Liver (tissue), 9 donors: ENCODE results near the gene DUSP21. TPM values are rescaled to one million over a fixed set of nuclear protein-coding genes. Genes with fewer than 3 reads are reported as not detected.

Experiments
- DNase-seq: peaks from one replicate; pipeline ENCODE4 v3.0.0-alpha.2; 2017; ENCODE audit warnings: low spot score
- H3K27ac ChIP-seq, 2 donors: one replicate each; pipeline ENCODE4 v1.7.0; 2013; ENCODE audit warnings: inconsistent platforms in 2 of 2, low read length in 2 of 2, control low read depth in 1 of 2, low read depth in 1 of 2, mild to moderate bottlenecking in 1 of 2
- H3K27me3 ChIP-seq, 4 donors: one replicate each; pipeline versions ENCODE4 v1.6.1 to v1.7.0; 2013; ENCODE audit warnings: low read length in 3 of 4, inconsistent platforms in 1 of 4, mild to moderate bottlenecking in 1 of 4, moderate library complexity in 1 of 4; ENCODE audit not compliant: control insufficient read depth in 4 of 4, insufficient read depth in 4 of 4
- H3K36me3 ChIP-seq, 4 donors: one replicate each; pipeline versions ENCODE4 v1.6.1 to v1.7.0; 2013; ENCODE audit warnings: low read length in 3 of 4, mild to moderate bottlenecking in 3 of 4, low read depth in 1 of 4, moderate library complexity in 1 of 4; ENCODE audit not compliant: control insufficient read depth in 4 of 4, insufficient read depth in 3 of 4
- H3K4me1 ChIP-seq, 4 donors: one replicate each; pipeline versions ENCODE4 v1.6.1 to v1.7.0; 2013; ENCODE audit warnings: low read length in 3 of 4, mild to moderate bottlenecking in 3 of 4, moderate library complexity in 1 of 4; ENCODE audit not compliant: control insufficient read depth in 4 of 4, insufficient read depth in 4 of 4
- H3K4me3 ChIP-seq, 3 donors: one replicate each; pipeline versions ENCODE4 v1.6.1 to v1.7.0; 2013; ENCODE audit warnings: low read length in 3 of 3, control low read depth in 1 of 3, low read depth in 1 of 3, mild to moderate bottlenecking in 1 of 3
- H3K9ac ChIP-seq, 2 donors: one replicate each; pipeline ENCODE4 v1.7.0; 2013; ENCODE audit warnings: low read length in 2 of 2, mild to moderate bottlenecking in 2 of 2, moderate library complexity in 2 of 2, control low read depth in 1 of 2, low read depth in 1 of 2
- H3K9me3 ChIP-seq, 4 donors: one replicate each; pipeline versions ENCODE4 v1.6.1 to v1.7.0; 2013; ENCODE audit warnings: low read length in 3 of 4; ENCODE audit not compliant: control insufficient read depth in 4 of 4
- ATF3 ChIP-seq: IDR thresholded peaks from 2 replicates; pipeline ENCODE4 v1.6.1; 2016; ENCODE audit warnings: antibody characterized with exemption
- CTCF ChIP-seq: fragments of 150-350 bp; IDR thresholded peaks from 2 replicates; pipeline ENCODE4 v1.5.1; 2017; ENCODE audit warnings: improper control_type of control experiment, low read depth, low read length; ENCODE audit not compliant: missing input control
- EGR1 ChIP-seq, 2 donors: IDR thresholded peaks; 2 replicates each; pipeline ENCODE4 v1.6.1; 2016 to 2018; ENCODE audit warnings: antibody characterized with exemption in 2 of 2, low read depth in 2 of 2
- FOXA1 ChIP-seq: IDR thresholded peaks from 2 replicates; pipeline ENCODE4 v1.6.1; 2016; ENCODE audit warnings: antibody characterized with exemption
- FOXA2 ChIP-seq: IDR thresholded peaks from 2 replicates; pipeline ENCODE4 v1.6.1; 2016; ENCODE audit warnings: antibody characterized with exemption
- GABPA ChIP-seq, 2 donors: IDR thresholded peaks in 1 of 2; conservative IDR thresholded peaks in 1 of 2; 2 replicates each; pipeline ENCODE4 v1.6.1; 2016; ENCODE audit warnings: antibody characterized with exemption in 2 of 2, mild to moderate bottlenecking in 1 of 2, moderate library complexity in 1 of 2
- HNF4A ChIP-seq, 2 donors: conservative IDR thresholded peaks; 2 replicates each; pipeline ENCODE4 v1.6.1; 2016; ENCODE audit warnings: antibody characterized with exemption in 2 of 2, mild to moderate bottlenecking in 2 of 2
- HNF4G ChIP-seq: IDR thresholded peaks from 2 replicates; pipeline ENCODE4 v1.6.1; 2016; ENCODE audit warnings: antibody characterized with exemption
- JUND ChIP-seq, 2 donors: IDR thresholded peaks; 2 replicates each; pipeline ENCODE4 v1.6.1; 2016; ENCODE audit warnings: antibody characterized with exemption in 2 of 2
- MAX ChIP-seq: IDR thresholded peaks from 2 replicates; pipeline ENCODE4 v1.6.1; 2016; ENCODE audit warnings: antibody characterized with exemption
- NR2F2 ChIP-seq: IDR thresholded peaks from 2 replicates; pipeline ENCODE4 v1.6.1; 2016; ENCODE audit warnings: antibody characterized with exemption
- RAD21 ChIP-seq, 2 donors: IDR thresholded peaks; 2 replicates each; pipeline ENCODE4 v1.6.1; 2016; ENCODE audit warnings: antibody characterized with exemption in 2 of 2, mild to moderate bottlenecking in 2 of 2
- RXRA ChIP-seq, 2 donors: IDR thresholded peaks; 2 replicates each; pipeline ENCODE4 v1.6.1; 2017 to 2018; ENCODE audit warnings: antibody characterized with exemption in 2 of 2, mild to moderate bottlenecking in 1 of 2
- SP1 ChIP-seq: IDR thresholded peaks from 2 replicates; pipeline ENCODE4 v1.6.1; 2018; ENCODE audit warnings: antibody characterized with exemption, mild to moderate bottlenecking
- TAF1 ChIP-seq: conservative IDR thresholded peaks from 2 replicates; pipeline ENCODE4 v1.6.1; 2016; ENCODE audit warnings: antibody characterized with exemption, mild to moderate bottlenecking
- YY1 ChIP-seq: IDR thresholded peaks from 2 replicates; pipeline ENCODE4 v1.6.1; 2016; ENCODE audit warnings: antibody characterized with exemption, mild to moderate bottlenecking
- ZBTB33 ChIP-seq: IDR thresholded peaks from 2 replicates; pipeline ENCODE4 v1.6.1; 2016; ENCODE audit warnings: antibody characterized with exemption
- WGBS: extraction: QIAGEN DNeasy Blood & Tissue Kit; methylation state at CpG from one replicate; pipeline ENCODE4 v1.1.7; 2013; 5-methylcytosine and 5-hydroxymethylcytosine counted together
- polyA plus RNA-seq, 2 donors: library from polyadenylated mRNA; stranded (reverse) in 1 of 2; unstranded in 1 of 2; fragments of 200-250 nt in 1 of 2; fragments of >200 nt in 1 of 2; fragmentation: Nextera tagmentation in 1 of 2; extraction: Ambion mirVana in 1 of 2; gene quantifications; one replicate each; pipeline versions ENCODE4 v1.2.1 to v1.2.3, GENCODE V29; 2013 to 2015
- total RNA-seq, 2 donors: library from RNA; depleted of rRNA; stranded (reverse); fragments of >200 nt; gene quantifications; one replicate each; pipeline ENCODE4 v1.2.3, GENCODE V29; 2014
- TF ChIP-seq, protein P1 (sequence below): IDR thresholded peaks from 2 replicates; pipeline ENCODE4 v1.6.1; 2016; ENCODE audit warnings: antibody characterized with exemption, mild to moderate bottlenecking
- donor health status: healthy.
- donor health status: healthy.
- donor health status: healthy.
- donor health status: healthy.
- donor health status: healthy.

Gene DUSP21
- total and polyA plus RNA-seq, 4 donors, result 1.6 TPM; not detected in 3

DNA sequence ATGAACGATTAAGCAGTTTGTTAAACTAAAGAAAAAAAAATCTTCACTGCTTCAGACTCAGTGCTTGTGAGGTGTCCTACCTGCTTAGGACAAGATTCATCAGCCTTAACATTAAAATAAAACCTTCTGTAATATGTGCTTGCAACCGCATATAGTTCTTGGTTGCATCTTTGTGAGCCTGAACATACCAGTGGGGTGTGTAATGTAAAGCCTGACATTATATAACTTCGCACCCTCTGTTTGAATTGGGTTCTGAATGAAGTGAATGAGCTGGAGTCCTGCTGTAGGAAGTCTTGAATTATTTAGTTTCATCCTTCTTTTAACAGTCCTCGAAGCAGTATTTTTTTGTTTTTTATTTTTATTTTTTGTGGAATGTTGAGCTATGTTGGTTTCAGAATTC is 32.3 kb downstream of the DUSP21 start:
- WGBS, result 39% methylated on average over 4 of the region's 4 CpGs
- no peaks in the 10 kb centered on the region for H3K27me3 ChIP-seq
- H3K4me1 ChIP-seq, result peaks cover 0 to 30% (median 23%) of the 10 kb centered on the region in 4 donors
- no peaks in the 10 kb centered on the region for H3K36me3 ChIP-seq
- H3K9ac ChIP-seq, result peak overlapping the region in 1 of 2 donors; percentile 59
- no peaks in the 10 kb centered on the region for H3K9me3 ChIP-seq
- peak overlapping the region in 1 of 3 donors; percentile 11 for H3K4me3 ChIP-seq
- no peak overlapping the region for H3K27ac ChIP-seq
- DNase-seq, result no peak
- TF ChIP-seq TAF1, result no peak
- TF ChIP-seq HNF4A (conservative IDR thresholded peaks at IDR 0.05), result no peak
- TF ChIP-seq HNF4G, result no peak
- no peak for TF ChIP-seq ZBTB33
- no peak for TF ChIP-seq FOXA2
- TF ChIP-seq, protein P1, sequence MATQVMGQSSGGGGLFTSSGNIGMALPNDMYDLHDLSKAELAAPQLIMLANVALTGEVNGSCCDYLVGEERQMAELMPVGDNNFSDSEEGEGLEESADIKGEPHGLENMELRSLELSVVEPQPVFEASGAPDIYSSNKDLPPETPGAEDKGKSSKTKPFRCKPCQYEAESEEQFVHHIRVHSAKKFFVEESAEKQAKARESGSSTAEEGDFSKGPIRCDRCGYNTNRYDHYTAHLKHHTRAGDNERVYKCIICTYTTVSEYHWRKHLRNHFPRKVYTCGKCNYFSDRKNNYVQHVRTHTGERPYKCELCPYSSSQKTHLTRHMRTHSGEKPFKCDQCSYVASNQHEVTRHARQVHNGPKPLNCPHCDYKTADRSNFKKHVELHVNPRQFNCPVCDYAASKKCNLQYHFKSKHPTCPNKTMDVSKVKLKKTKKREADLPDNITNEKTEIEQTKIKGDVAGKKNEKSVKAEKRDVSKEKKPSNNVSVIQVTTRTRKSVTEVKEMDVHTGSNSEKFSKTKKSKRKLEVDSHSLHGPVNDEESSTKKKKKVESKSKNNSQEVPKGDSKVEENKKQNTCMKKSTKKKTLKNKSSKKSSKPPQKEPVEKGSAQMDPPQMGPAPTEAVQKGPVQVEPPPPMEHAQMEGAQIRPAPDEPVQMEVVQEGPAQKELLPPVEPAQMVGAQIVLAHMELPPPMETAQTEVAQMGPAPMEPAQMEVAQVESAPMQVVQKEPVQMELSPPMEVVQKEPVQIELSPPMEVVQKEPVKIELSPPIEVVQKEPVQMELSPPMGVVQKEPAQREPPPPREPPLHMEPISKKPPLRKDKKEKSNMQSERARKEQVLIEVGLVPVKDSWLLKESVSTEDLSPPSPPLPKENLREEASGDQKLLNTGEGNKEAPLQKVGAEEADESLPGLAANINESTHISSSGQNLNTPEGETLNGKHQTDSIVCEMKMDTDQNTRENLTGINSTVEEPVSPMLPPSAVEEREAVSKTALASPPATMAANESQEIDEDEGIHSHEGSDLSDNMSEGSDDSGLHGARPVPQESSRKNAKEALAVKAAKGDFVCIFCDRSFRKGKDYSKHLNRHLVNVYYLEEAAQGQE, result no peak
- TF ChIP-seq GABPA (IDR thresholded peaks at IDR 0.05 in 1 of 2, conservative IDR thresholded peaks at IDR 0.05 in 1 of 2), result no peak
- TF ChIP-seq NR2F2, result no peak
- no peak for TF ChIP-seq SP1
- no peak for TF ChIP-seq YY1
- no peak for TF ChIP-seq RXRA (IDR thresholded peaks at IDR 0.05)
- TF ChIP-seq FOXA1, result no peak
- TF ChIP-seq JUND (IDR thresholded peaks at IDR 0.05), result no peak
- no peak for TF ChIP-seq CTCF
- no peak for TF ChIP-seq EGR1 (IDR thresholded peaks at IDR 0.05; ENCODE audit: low read depth in 2 of 2)
- no peak for TF ChIP-seq ATF3
- TF ChIP-seq MAX, result no peak
- TF ChIP-seq RAD21 (IDR thresholded peaks at IDR 0.05), result no peak
